ENCODE measurements around the gene CRCP. TPM values are rescaled to one million over a fixed set of nuclear protein-coding genes. Genes with fewer than 3 reads are reported as not detected.

CRCP gene
- total RNA-seq, 2 donors from 2014 or later, result 33.0 to 34.4 TPM

GRCh38 chr7:66076462-66077329 is 38.0 kb upstream of the CRCP start:
- H3K9ac ChIP-seq (ENCODE audit: low read depth in 2 of 2, low read length in 2 of 2), result peak overlapping the region; percentile 86 to 98
- no peak for TF ChIP-seq CTCF (IDR thresholded peaks at IDR 0.05)
- H3K9me3 ChIP-seq, result no peaks in the 10 kb centered on the region
- intact Hi-C loops (cut with DNase I), result no loop called here
- no peaks in the 10 kb centered on the region for H3K36me3 ChIP-seq
- no peaks in the 10 kb centered on the region for H3K27me3 ChIP-seq
- H3K4me3 ChIP-seq, result peak overlapping the region; percentile 94
- H3K4me1 ChIP-seq, result no peaks in the 10 kb centered on the region
- peak; percentile 73 for DNase-seq
- peak overlapping the region; percentile 75 for H3K27ac ChIP-seq

GRCh38 chr7:66078067-66078466 is 36.6 kb upstream of the CRCP start:
- intact Hi-C loops (cut with DNase I), result no loop called here
- H3K9me3 ChIP-seq, result no peaks in the 10 kb centered on the region
- DNase-seq, result no peak

GRCh38 chr7:66082083-66082482 is 32.6 kb upstream of the CRCP start:
- Histone ChIP-seq H3K9ac (ENCODE audit: low read depth in 2 of 2, low read length in 2 of 2) (no peak overlapping the region), H3K36me3 (no peaks in the 10 kb centered on the region), H3K9me3 (no peaks in the 10 kb centered on the region), H3K4me1 (no peaks in the 10 kb centered on the region), H3K27ac (no peak overlapping the region), H3K27me3 (no peaks in the 10 kb centered on the region), H3K4me3 (no peak overlapping the region)
- DNase-seq, result no peak
- intact Hi-C loops (cut with DNase I), result no loop called here
- TF ChIP-seq CTCF (IDR thresholded peaks at IDR 0.05), result no peak

More at GRCh38 chr7:66078067-66078466, 36.6 kb upstream of the CRCP start:
- no peak for TF ChIP-seq CTCF (IDR thresholded peaks at IDR 0.05)
- Histone ChIP-seq H3K9ac (ENCODE audit: low read depth in 2 of 2, low read length in 2 of 2) (no peak overlapping the region), H3K27ac (no peak overlapping the region), H3K4me3 (no peak overlapping the region), H3K36me3 (no peaks in the 10 kb centered on the region), H3K4me1 (no peaks in the 10 kb centered on the region), H3K27me3 (no peaks in the 10 kb centered on the region)

GRCh38 chr7:66082886-66083415 is 31.7 kb upstream of the CRCP start:
- Histone ChIP-seq H3K9ac (ENCODE audit: low read depth in 2 of 2, low read length in 2 of 2) (no peak overlapping the region), H3K36me3 (no peaks in the 10 kb centered on the region), H3K27ac (no peak overlapping the region), H3K4me3 (no peak overlapping the region), H3K4me1 (no peaks in the 10 kb centered on the region), H3K9me3 (no peaks in the 10 kb centered on the region), H3K27me3 (no peaks in the 10 kb centered on the region)
- intact Hi-C loops (cut with DNase I), result no loop called here
- DNase-seq, result no peak
- TF ChIP-seq CTCF (IDR thresholded peaks at IDR 0.05), result no peak

GRCh38 chr7:66083677-66084076 is 31.0 kb upstream of the CRCP start:
- no peak for DNase-seq
- H3K4me1 ChIP-seq, result no peaks in the 10 kb centered on the region
- no peaks in the 10 kb centered on the region for H3K27me3 ChIP-seq
- H3K9ac ChIP-seq (ENCODE audit: low read depth in 2 of 2, low read length in 2 of 2), result no peak overlapping the region
- H3K9me3 ChIP-seq, result no peaks in the 10 kb centered on the region
- no peak overlapping the region for H3K27ac ChIP-seq
- intact Hi-C loops (cut with DNase I), result no loop called here
- TF ChIP-seq CTCF (IDR thresholded peaks at IDR 0.05), result no peak
- H3K36me3 ChIP-seq, result no peaks in the 10 kb centered on the region
- H3K4me3 ChIP-seq, result no peak overlapping the region
